GM19035 (cell line): ENCODE results near the gene LCE2D.

Source experiments
- ATAC-seq: cut with Tn5 transposase; IDR thresholded peaks from one replicate; pipeline ENCODE4 v1.9.1; 2021; ENCODE audit not compliant: unreplicated experiment

Gene LCE2D

GRCh38 chr1:152697701-152698600 is 34.8 kb downstream of the LCE2D start, which contains the start of gene LCE2A:
Gene LCE2A, plus strand, starts transcription at chr1:152698345. Its CDS starts 557 bp downstream, at chr1:152698902.
- ATAC-seq: no peak

DNA sequence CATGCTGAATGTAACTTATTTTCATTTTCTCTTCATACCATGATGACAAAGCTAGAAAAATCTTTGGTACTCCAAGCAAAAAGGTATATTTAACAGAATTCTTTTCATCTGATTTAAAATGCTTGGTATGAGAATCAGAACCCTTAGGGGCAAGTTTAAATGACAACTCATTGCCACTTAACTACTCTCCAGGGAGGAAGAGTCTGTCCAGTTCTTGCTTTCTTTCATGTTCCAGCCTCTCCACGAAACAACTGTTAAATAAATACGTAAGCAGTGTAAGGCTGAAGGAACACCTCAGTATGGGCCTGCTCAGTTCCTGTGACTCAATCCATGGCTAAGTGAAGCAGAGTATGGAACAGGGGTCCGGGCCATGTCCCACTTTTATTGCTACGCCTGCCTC is 36.6 kb downstream of the LCE2D start:
- no peak for ATAC-seq

GRCh38 chr1:152707860-152708259 is 44.7 kb downstream of the LCE2D start, which contains the start of gene LCE4A:
Gene LCE4A, plus strand, starts transcription at chr1:152708160. Its CDS starts 916 bp downstream, at chr1:152709076.
- no peak for ATAC-seq
